ENCODE results near the gene CLEC17A. TPM values are rescaled to one million over a fixed set of nuclear protein-coding genes. Genes with fewer than 3 reads are reported as not detected.
A peak's percentile ranks its signal among the peaks of the same experiment; 100 is the strongest.
"Not testable (repeated sequence)": the region's sequence is repeated elsewhere in the genome, so short reads cannot be mapped to it uniquely, and the experiment has no call there.

Gene CLEC17A
- total and polyA plus RNA-seq, 2 experiments from 2014 or later, result not detected

DNA sequence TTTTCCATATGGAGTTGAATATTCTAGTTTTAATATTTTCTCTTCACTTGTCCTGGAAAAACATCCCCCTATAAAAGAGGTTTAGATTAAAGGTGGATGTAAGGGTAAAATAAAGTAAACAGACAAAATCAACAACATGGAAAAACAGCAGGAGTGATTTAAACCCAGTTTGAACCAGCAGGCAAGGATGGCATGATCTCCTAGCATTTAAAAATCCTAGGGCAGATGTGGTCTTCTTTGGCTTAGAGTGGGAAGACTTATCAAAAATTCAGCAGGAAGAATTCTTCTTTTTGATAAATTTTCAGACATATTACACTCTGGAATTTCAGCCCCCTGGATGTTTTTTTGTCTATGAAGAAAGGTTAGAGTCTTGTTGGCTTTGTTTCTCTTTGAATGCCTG lies 36.5 kb downstream of the CLEC17A start:
- in situ Hi-C loops (cut with MboI), result no loop called here
- H3K36me3 ChIP-seq (ENCODE audit: low read depth), result no peaks in the 10 kb centered on the region
- H3F3A ChIP-seq (ENCODE audit: insufficient read depth), result no peaks in the 10 kb centered on the region
- no peaks in the 10 kb centered on the region for H3K4me1 ChIP-seq (ENCODE audit: insufficient read depth)
- no peak overlapping the region for H3K4me2 ChIP-seq (ENCODE audit: unreplicated experiment)
- H4K20me1 ChIP-seq (ENCODE audit: insufficient read depth), result no peaks in the 10 kb centered on the region
- no peaks in the 10 kb centered on the region for H3K79me2 ChIP-seq (ENCODE audit: insufficient read depth)
- H3K4me3 ChIP-seq, result no peak overlapping the region
- DNase-seq, result no peak
- no peaks in the 10 kb centered on the region for H3K27me3 ChIP-seq (replicated peaks; ENCODE audit: insufficient read depth)
- no peak overlapping the region for H3K9ac ChIP-seq
- no peak for TF ChIP-seq EZH2phosphoT487 (IDR thresholded peaks at IDR 0.05; ENCODE audit: insufficient read depth, low read depth)
- no peak for TF ChIP-seq EZH2 (IDR thresholded peaks at IDR 0.05; ENCODE audit: insufficient read depth, poor library complexity, severe bottlenecking)
- H3K9me2 ChIP-seq (ENCODE audit: insufficient read depth), result no peaks in the 10 kb centered on the region
- H3K27ac ChIP-seq, result no peak overlapping the region
- no peak overlapping the region for H2AFZ ChIP-seq
- H3K9me3 ChIP-seq (ENCODE audit: low read depth), result no peaks in the 10 kb centered on the region

DNA sequence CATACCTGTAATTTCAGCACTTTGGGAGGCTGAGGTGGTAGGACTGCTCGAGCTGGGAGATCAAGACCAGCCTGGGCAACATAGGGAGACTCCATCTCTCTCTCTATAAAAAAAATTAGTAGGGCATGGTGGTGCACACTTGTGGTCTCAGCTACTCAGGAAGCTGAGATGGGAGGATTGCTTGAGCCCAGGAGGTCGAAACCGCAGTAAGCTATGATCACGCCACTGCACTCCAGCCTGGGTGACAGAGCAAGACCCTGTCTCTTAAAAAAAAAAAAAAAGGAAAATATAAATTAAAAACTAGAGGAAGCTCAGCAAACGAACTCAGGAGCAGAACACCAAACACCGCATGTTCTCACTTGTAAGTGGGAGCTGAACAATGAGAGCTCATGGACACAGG lies 41.6 kb downstream of the CLEC17A start:
- H3K36me3 ChIP-seq (ENCODE audit: low read depth); H3K9ac ChIP-seq; H2AFZ ChIP-seq; H3K4me2 ChIP-seq (ENCODE audit: unreplicated experiment); H4K20me1 ChIP-seq (ENCODE audit: insufficient read depth); in situ Hi-C loops (cut with MboI); H3K4me3 ChIP-seq; H3K27ac ChIP-seq; H3F3A ChIP-seq (ENCODE audit: insufficient read depth); H3K27me3 ChIP-seq (replicated peaks; ENCODE audit: insufficient read depth); H3K9me2 ChIP-seq (ENCODE audit: insufficient read depth); H3K79me2 ChIP-seq (ENCODE audit: insufficient read depth); H3K9me3 ChIP-seq (ENCODE audit: low read depth); H3K4me1 ChIP-seq (ENCODE audit: insufficient read depth); DNase-seq: not testable (repeated sequence)
- 27 to 40% methylated on average over 6 of the region's 6 CpGs for WGBS, 2 experiments (ENCODE audit: low coverage in 1 of 2, low lambda C conversion rate in 2 of 2, missing lambda C conversion rate in 2 of 2)

DNA sequence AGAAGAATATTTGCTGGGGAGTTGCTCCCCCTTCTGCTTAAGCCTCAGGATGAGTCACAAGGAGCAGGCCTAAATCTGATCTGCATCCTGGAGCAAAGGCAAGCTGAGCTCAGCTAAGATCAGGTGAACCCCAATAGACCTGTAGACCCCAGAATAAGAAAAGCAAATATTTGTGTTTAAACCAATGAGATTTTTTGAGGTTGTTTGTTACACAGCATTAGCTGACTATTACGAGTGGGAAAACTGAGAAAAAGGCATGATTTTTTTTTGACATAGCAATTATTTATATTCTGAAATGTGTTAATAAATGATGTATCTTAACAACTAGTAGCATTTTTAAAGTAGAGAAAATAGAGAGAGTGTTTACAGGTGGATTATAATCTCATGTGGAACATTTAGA lies 46.7 kb downstream of the CLEC17A start:
- Histone ChIP-seq H3K79me2 (ENCODE audit: insufficient read depth) (no peaks in the 10 kb centered on the region), H3K4me3 (no peak overlapping the region), H3K9me2 (ENCODE audit: insufficient read depth) (no peaks in the 10 kb centered on the region), H3K27me3 (replicated peaks; ENCODE audit: insufficient read depth) (no peaks in the 10 kb centered on the region), H3K9ac (no peak overlapping the region), H3F3A (ENCODE audit: insufficient read depth) (no peaks in the 10 kb centered on the region), H3K27ac (no peak overlapping the region), H2AFZ (no peak overlapping the region), H3K36me3 (ENCODE audit: low read depth) (no peaks in the 10 kb centered on the region), H3K4me1 (ENCODE audit: insufficient read depth) (no peaks in the 10 kb centered on the region), H3K9me3 (ENCODE audit: low read depth) (no peaks in the 10 kb centered on the region), H4K20me1 (ENCODE audit: insufficient read depth) (no peaks in the 10 kb centered on the region), H3K4me2 (ENCODE audit: unreplicated experiment) (no peak overlapping the region)
- WGBS, 2 experiments (ENCODE audit: low coverage in 1 of 2, low lambda C conversion rate in 2 of 2, missing lambda C conversion rate in 2 of 2), result 15 to 22% methylated on average over 1 of the region's 1 CpG
- in situ Hi-C loops (cut with MboI), result no loop called here
- TF ChIP-seq EZH2phosphoT487 (IDR thresholded peaks at IDR 0.05; ENCODE audit: insufficient read depth, low read depth), result no peak
- no peak for TF ChIP-seq EZH2 (IDR thresholded peaks at IDR 0.05; ENCODE audit: insufficient read depth, poor library complexity, severe bottlenecking)
- no peak for DNase-seq

DNA sequence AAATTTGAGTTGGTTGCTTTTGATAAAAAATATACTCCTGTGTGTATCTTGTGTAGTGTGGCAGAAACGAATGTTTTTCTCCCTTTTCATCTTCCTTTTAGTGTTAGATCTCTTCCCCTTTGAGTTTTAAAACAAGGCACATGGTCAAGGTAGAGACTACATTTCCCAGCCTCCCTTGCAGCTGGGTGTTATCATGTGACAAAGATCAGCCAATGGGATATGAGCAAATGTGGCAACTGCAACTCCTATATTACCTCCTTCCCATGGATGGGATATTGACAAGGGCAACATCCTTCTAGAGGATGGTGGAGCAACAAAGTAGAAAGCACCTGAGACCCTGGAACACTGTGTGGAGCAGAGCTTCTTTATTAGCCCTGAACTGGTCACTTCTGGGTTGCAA lies 49.4 kb downstream of the CLEC17A start:
- no peaks in the 10 kb centered on the region for H3K9me2 ChIP-seq (ENCODE audit: insufficient read depth)
- H3K4me2 ChIP-seq (ENCODE audit: unreplicated experiment), result no peak overlapping the region
- H3K9ac ChIP-seq, result no peak overlapping the region
- TF ChIP-seq EZH2phosphoT487 (IDR thresholded peaks at IDR 0.05; ENCODE audit: insufficient read depth, low read depth) (no peak), EZH2 (IDR thresholded peaks at IDR 0.05; ENCODE audit: insufficient read depth, poor library complexity, severe bottlenecking) (no peak)
- H4K20me1 ChIP-seq (ENCODE audit: insufficient read depth), result no peaks in the 10 kb centered on the region
- 0 to 3% methylated on average over 1 of the region's 1 CpG for WGBS, 2 experiments (ENCODE audit: low coverage in 1 of 2, low lambda C conversion rate in 2 of 2, missing lambda C conversion rate in 2 of 2)
- no peaks in the 10 kb centered on the region for H3K27me3 ChIP-seq (replicated peaks; ENCODE audit: insufficient read depth)
- no peaks in the 10 kb centered on the region for H3K79me2 ChIP-seq (ENCODE audit: insufficient read depth)
- no peaks in the 10 kb centered on the region for H3K36me3 ChIP-seq (ENCODE audit: low read depth)
- peak; percentile 13 for DNase-seq
- in situ Hi-C loops (cut with MboI), result no loop called here
- H2AFZ ChIP-seq, result no peak overlapping the region
- H3K4me3 ChIP-seq, result no peak overlapping the region
- H3K27ac ChIP-seq, result no peak overlapping the region
- no peaks in the 10 kb centered on the region for H3K9me3 ChIP-seq (ENCODE audit: low read depth)
- no peaks in the 10 kb centered on the region for H3K4me1 ChIP-seq (ENCODE audit: insufficient read depth)
- H3F3A ChIP-seq (ENCODE audit: insufficient read depth), result no peaks in the 10 kb centered on the region

DNA sequence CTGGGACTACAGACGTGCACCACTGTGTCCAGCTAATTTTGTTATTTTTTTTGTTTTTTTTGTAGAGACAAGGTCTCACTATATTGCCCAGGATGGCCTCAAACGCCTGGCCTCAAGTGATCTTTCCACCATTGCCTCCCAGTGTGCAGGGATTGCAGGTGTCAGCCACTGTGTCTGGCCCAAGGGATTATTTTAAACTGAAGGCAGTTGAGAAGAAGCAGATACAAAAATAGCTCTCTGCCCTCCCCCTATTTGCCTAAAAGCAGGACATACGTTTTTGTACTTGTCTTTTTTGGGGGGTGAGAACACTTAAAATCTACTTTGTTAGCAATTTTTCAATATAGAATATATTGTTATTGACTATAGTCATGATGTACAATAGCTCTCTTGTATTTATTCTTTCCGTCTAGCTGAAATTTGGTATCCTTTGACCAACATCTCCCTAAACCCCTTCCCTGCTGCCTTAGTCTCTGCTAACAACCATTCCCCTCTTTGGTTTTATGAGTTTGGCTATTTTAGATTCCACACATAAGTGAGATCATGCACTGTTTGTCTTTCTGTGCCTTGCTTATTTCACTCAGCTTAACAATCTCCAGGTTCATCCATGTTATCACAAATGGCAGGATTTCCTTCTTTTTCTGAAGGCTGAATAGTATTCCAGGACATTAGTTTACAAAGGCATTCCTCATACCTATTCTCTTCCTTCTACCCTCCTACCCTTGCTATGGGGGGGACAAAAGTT lies 56.8 kb downstream of the CLEC17A start:
- 12 to 19% methylated on average over 4 of the region's 4 CpGs for WGBS, 2 experiments (ENCODE audit: low coverage in 1 of 2, low lambda C conversion rate in 2 of 2, missing lambda C conversion rate in 2 of 2)
- in situ Hi-C loops (cut with MboI), result no loop called here
- no peak for TF ChIP-seq EZH2phosphoT487 (IDR thresholded peaks at IDR 0.05; ENCODE audit: insufficient read depth, low read depth)
- TF ChIP-seq EZH2 (IDR thresholded peaks at IDR 0.05; ENCODE audit: insufficient read depth, poor library complexity, severe bottlenecking), result no peak
- Histone ChIP-seq H3K9me2 (ENCODE audit: insufficient read depth) (no peaks in the 10 kb centered on the region), H3K27me3 (replicated peaks; ENCODE audit: insufficient read depth) (no peaks in the 10 kb centered on the region), H4K20me1 (ENCODE audit: insufficient read depth) (no peaks in the 10 kb centered on the region), H3K4me2 (ENCODE audit: unreplicated experiment) (no peak overlapping the region), H3F3A (ENCODE audit: insufficient read depth) (no peaks in the 10 kb centered on the region), H3K9me3 (ENCODE audit: low read depth) (no peaks in the 10 kb centered on the region), H3K9ac (no peak overlapping the region), H3K27ac (no peak overlapping the region), H3K36me3 (ENCODE audit: low read depth) (no peaks in the 10 kb centered on the region), H2AFZ (no peak overlapping the region), H3K4me1 (ENCODE audit: insufficient read depth) (no peaks in the 10 kb centered on the region), H3K79me2 (ENCODE audit: insufficient read depth) (no peaks in the 10 kb centered on the region), H3K4me3 (no peak overlapping the region)
- DNase-seq, result no peak
